Posterior vena cava (tissue), 2 donors: ENCODE results near the gene GSPT2. TPM values are rescaled to one million over a fixed set of nuclear protein-coding genes. Genes with fewer than 3 reads are reported as not detected.
"Not testable (repeated sequence)": the region's sequence is repeated elsewhere in the genome, so short reads cannot be mapped to it uniquely, and the experiment has no call there.

Experiments
- DNase-seq: peaks from one replicate; pipeline ENCODE4 v3.0.0-alpha.2; 2020; ENCODE audit warnings: low spot score
- intact Hi-C, 2 donors: fragments of 100-400 bp; cut with DNase I; formaldehyde crosslinking; loops; one replicate each; pipeline versions ENCODE4 v1.14.1 to v1.14.2; 2022 to 2023
- long read RNA-seq, 2 donors: library from polyadenylated mRNA; unstranded; transcript quantifications; one replicate each; pipeline ENCODE4 v2.0.0, GENCODE V29; 2020 to 2021
- total RNA-seq, 2 donors: library from RNA; stranded (reverse); fragmentation: NEBNext Ultra II Directional; extraction: Animal tissue kit (Norgen Biotek cat#: 25700); gene quantifications; one replicate each; pipeline ENCODE4 v1.2.1, GENCODE V29; 2021
- donor health status: DM: yes; HTN: yes; CAD: no.
- donor health status: DM: yes; HTN: yes; CAD: no.

The GSPT2 gene
- 1 to 10 TPM; 6.9 to 7.6 TPM for total RNA-seq
- long read RNA-seq, donor 1, partial matches to known transcripts, result 0 of 2 reads
- long read RNA-seq, donor 1, other reads (novel, unspliced or antisense), result 0 of 2 reads
- long read RNA-seq, donor 2, partial matches to known transcripts, result 0 of 4 reads
- long read RNA-seq, donor 2, other reads (novel, unspliced or antisense), result 0 of 4 reads

- intact Hi-C loops, result no loop called here
- DNase-seq, result peak; percentile 86
Measured at GRCh38 chrX:51743179-51743957, at the start of gene GSPT2. GSPT2 (plus strand) TSS chrX:51743442; CDS start chrX:51743627, 185 bp downstream.

GRCh38 chrX:51694254-51694653 is 49.0 kb upstream of the GSPT2 start:
- intact Hi-C loops, result no loop called here
- peak; percentile 31 for DNase-seq

- peak; percentile 14 for DNase-seq
- intact Hi-C loops, result no loop called here
Measured at GRCh38 chrX:51697397-51697796, 45.8 kb upstream of the GSPT2 start.

- DNase-seq, intact Hi-C loops: not testable (repeated sequence)
Measured at GRCh38 chrX:51710277-51711164, 32.7 kb upstream of the GSPT2 start, which contains the start of gene CENPVL1. CENPVL1 (plus strand) TSS chrX:51710512; CDS start chrX:51710512, 0 bp downstream.

- DNase-seq, intact Hi-C loops: not testable (repeated sequence)
Measured at GRCh38 chrX:51712943-51713647, 30.1 kb upstream of the GSPT2 start.

- DNase-seq, result no peak
- intact Hi-C loops, result no loop called here
Measured at GRCh38 chrX:51728202-51728601, 15.0 kb upstream of the GSPT2 start.

GRCh38 chrX:51737091-51737490 is 6.2 kb upstream of the GSPT2 start:
- intact Hi-C loops, result no loop called here
- no peak for DNase-seq

GRCh38 chrX:51742586-51742985 is 656 bp upstream of the GSPT2 start:
- DNase-seq, result no peak
- intact Hi-C loops, result no loop called here

GRCh38 chrX:51747671-51748070 is 4.4 kb downstream of the GSPT2 start:
- no peak for DNase-seq
- intact Hi-C loops, result no loop called here

GRCh38 chrX:51759055-51759839 is 16.0 kb downstream of the GSPT2 start:
- intact Hi-C loops, result no loop called here
- no peak for DNase-seq

- intact Hi-C loops, result no loop called here
- no peak for DNase-seq
Measured at GRCh38 chrX:51760657-51761056, 17.4 kb downstream of the GSPT2 start.

GRCh38 chrX:51766546-51766945 is 23.3 kb downstream of the GSPT2 start:
- intact Hi-C loops, result no loop called here
- DNase-seq, result no peak

GRCh38 chrX:51776851-51777250 is 33.6 kb downstream of the GSPT2 start:
- intact Hi-C loops, result no loop called here
- no peak for DNase-seq

GRCh38 chrX:51779306-51779705 is 36.1 kb downstream of the GSPT2 start:
- DNase-seq, result no peak
- intact Hi-C loops, result no loop called here

- no peak for DNase-seq
- intact Hi-C loops, result no loop called here
Measured at GRCh38 chrX:51795136-51795535, 51.9 kb downstream of the GSPT2 start.
